Skin epidermis (tissue), 12 donors: ENCODE results near the gene WFDC12.
A peak's percentile ranks its signal among the peaks of the same experiment; 100 is the strongest.
"Not testable (repeated sequence)": the region's sequence is repeated elsewhere in the genome, so short reads cannot be mapped to it uniquely, and the experiment has no call there.

Experiments
- H3K27ac ChIP-seq, 21 experiments: fragments of 200-600 bp; sonication (generic) in 11 of 21; one replicate each; pipeline ENCODE4 v1.5.0; 2020; ENCODE audit warnings: mild to moderate bottlenecking in 3 of 21, inconsistent platforms in 2 of 21, moderate library complexity in 2 of 21
- H3K4me3 ChIP-seq, 7 experiments: fragments of 200-600 bp; sonication (generic) in 2 of 7; one replicate each; pipeline ENCODE4 v1.5.0; 2020; ENCODE audit warnings: inconsistent platforms in 2 of 7, mild to moderate bottlenecking in 2 of 7, moderate library complexity in 1 of 7

WFDC12 gene

GRCh38 chr20:45124365-45124764, at the start of gene WFDC12:
TSS of gene WFDC12 (minus strand) at chr20:45124465. CDS start at chr20:45124447, 18 bp downstream.
- Histone ChIP-seq H3K4me3 (no peak within 1 kb of the TSS), H3K27ac (no peak within 1 kb of the TSS)

DNA sequence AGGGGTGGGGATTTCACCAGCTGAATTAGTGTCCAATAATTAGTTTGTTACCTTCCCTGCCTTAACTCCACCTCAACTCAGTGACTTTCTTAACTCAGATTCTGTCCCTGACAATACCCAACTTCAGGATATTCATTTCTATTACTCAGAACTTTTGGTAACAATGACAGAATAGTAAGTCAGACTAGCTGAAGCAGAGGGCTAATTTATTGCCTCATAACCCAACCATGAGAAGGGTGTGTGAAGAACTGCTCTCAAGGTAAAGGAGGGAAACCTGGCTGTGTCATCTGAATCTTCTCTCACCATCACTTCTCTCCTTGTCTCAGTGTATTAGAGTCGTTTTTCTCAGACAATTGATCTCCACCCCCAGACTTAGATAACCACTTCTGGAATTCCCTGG, 49.3 kb upstream of the WFDC12 start:
- H3K27ac ChIP-seq, result no peak overlapping the region
- H3K4me3 ChIP-seq, result no peak overlapping the region

DNA sequence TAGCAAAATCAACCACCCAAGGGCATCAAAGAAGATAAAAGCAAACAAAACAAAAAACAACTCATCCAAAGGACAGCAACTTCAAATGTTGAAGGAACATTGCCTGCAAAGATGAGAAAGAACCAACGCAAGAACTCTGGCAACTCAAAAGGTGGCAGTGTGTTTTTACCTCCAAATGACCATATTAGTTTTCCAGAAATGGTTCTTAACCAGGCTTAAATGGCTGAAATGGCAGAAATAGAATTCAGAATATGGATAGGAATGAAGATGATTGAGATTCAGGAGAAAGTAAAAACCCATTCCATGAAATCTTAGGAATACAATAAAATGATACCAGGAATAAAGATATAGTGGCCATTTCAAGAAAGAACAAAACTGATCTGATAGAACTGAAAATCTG, 40.6 kb upstream of the WFDC12 start:
- H3K4me3 ChIP-seq, result no peak overlapping the region
- no peak overlapping the region for H3K27ac ChIP-seq

DNA sequence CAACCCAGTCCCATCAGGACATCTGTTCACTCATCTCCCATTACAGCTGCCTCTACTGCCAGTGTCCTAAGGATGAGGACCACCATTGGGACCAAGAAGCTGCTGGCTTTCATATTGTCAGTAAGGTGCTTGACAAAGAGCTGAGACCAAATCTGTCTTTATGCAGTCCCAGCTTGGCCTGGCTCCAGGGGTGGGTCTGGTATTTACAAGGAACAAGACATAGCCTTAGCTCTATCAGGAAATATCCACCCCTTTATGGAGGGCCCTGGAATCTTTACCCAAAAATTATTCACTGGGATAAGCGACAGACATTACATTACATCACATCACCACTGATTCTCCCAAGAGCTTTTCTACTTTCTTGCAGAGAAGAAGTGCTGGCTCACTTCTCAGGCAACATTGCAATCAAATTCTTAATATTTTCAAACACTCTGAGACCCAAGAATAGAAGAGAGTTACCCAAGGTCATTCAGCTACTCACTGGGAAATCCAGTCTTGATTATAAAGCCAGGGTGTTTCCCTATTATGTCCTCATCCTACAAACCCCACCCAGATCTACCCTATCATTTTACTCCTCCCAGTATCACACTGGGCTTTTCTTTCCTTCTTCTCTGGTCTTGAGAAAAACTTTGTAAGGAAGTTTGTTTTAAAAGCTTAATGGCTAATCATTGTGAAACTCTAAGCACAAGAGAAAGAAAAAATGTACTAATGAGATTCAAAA, 39.0 kb upstream of the WFDC12 start:
- no peak overlapping the region for H3K27ac ChIP-seq
- H3K4me3 ChIP-seq, result no peak overlapping the region

DNA sequence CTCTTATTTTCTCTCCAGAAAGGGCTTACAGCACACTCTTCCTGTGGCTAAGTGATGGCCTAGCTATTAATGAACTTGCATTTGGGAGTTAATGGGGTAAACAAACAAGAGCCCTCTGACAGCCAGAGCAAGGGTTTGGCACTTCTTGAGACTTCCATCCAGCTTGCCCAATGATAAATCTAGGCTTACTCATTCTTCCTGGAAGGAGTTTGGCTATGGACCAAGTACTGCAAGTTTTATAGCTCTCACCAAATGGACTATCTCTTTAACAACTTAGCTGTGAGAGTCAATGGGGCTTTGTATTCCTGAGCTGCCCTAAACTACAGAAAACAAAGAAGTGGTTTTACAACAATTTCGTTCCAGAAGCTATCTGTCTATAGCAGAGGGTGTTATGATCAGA, 33.7 kb upstream of the WFDC12 start:
- peak overlapping the region in 4 of 21 experiments; percentile 4 to 44 (median 23) for H3K27ac ChIP-seq
- no peak overlapping the region for H3K4me3 ChIP-seq

- H3K27ac ChIP-seq, result no peak overlapping the region
- no peak overlapping the region for H3K4me3 ChIP-seq
Observed at GRCh38 chr20:45156713-45157112, 32.4 kb upstream of the WFDC12 start.

DNA sequence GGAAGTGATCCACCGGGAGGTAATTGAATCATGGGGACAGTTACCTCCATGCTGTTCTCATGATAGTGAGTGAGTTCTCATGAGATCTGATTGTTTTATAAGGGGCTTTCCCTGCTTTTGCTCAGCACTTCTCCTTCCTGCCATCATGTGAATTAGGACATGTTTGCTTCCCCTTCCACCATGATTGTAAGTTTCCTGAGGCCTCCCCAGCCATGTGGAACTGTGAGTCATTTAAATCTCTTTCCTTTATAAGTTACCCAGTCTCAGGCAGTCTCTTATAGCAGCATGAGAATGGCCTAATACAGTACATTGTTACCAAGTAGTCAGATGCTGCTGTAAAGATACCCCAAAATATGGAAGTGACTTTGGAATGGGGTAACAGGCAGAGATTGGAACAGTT, 30.5 kb upstream of the WFDC12 start:
- not testable (repeated sequence) for H3K27ac ChIP-seq, H3K4me3 ChIP-seq

DNA sequence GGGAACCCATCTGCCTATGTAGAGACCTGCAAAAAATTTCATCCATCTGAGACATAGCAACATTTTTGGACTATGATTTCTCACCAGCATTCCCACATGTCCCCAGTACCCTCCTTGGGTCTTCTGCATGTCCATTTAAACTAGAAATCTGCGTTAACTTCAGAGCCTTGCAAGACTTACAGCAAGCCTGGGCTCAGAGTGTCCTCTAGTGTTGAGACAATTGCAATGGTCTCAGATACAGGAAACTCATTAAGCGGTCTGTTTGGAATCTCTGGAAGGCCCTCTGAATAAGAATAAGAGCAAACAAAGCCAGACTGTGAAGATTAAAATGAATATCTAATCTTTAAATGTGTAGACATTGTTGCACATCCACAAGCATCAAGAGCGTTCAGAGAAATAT, 29.9 kb upstream of the WFDC12 start:
- Histone ChIP-seq H3K4me3 (no peak overlapping the region), H3K27ac (peak overlapping the region in 1 of 21 experiments; percentile 1)

DNA sequence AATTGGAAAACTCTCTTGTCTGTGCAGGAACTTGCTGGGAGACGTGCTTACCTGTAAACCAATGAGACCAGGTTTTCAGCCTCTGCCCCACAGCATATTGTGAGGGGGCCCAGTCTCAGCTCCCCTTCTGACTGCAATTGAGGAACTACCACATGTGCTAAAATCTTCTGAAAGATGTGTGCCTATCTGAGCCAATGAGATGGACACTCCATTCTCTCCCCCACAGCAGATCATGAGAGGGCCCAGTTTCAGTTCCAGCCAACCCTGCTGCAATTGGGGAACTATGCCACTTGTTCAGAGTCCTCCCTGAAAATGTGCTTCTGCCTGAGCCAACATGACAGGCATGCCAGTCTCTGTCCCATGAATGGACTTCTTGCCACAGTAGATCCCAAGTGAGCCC, 29.5 kb upstream of the WFDC12 start:
- Histone ChIP-seq H3K4me3 (no peak overlapping the region), H3K27ac (peak overlapping the region in 1 of 21 experiments; percentile 1)

DNA sequence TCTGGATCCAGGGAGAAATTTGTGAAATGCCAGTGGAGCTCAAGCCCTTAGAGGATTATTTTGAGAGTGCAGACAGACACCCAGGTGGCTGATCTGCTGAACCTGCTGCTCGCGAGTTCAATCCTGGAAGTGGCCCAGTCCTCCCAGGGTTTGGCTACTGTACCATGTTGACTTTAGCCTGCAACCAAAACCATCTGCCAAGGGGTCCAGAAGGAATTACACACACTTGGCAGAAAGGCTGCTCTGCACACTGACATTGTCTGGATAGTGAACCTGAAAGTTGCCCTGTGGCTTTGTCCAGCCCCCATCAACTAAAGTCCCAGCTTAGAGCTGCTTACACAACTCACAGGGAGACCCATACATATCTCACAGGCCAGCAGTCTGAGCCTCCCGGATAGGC, 28.9 kb upstream of the WFDC12 start:
- Histone ChIP-seq H3K27ac (no peak overlapping the region), H3K4me3 (no peak overlapping the region)

- no peak overlapping the region for H3K4me3 ChIP-seq
- no peak overlapping the region for H3K27ac ChIP-seq
Observed at GRCh38 chr20:45152405-45152804, 28.1 kb upstream of the WFDC12 start.

- H3K4me3 ChIP-seq, result no peak overlapping the region
Observed at GRCh38 chr20:45149062-45149461, 24.8 kb upstream of the WFDC12 start.

DNA sequence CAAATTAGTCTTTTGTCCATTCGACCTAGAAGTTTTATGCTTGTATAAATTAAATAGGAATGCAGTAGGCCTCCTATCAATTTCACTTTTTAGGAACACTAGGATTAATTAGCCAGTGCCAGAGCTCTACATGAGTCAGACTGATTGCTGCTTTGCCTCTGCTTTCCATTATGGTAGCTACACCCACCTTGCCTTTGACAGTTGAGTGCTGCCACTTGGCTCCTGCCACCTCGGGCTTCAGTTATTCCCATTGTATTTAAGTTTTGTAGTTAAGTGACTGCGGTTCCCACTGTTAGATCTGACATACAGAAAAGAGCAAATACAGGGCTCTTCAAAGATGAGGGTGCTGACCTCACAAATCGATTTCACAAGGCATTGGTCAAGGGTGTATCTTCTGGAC, 16.6 kb upstream of the WFDC12 start:
- H3K4me3 ChIP-seq, result no peak overlapping the region
- no peak overlapping the region for H3K27ac ChIP-seq

More at GRCh38 chr20:45149062-45149461, 24.8 kb upstream of the WFDC12 start:
- no peak overlapping the region for H3K27ac ChIP-seq

DNA sequence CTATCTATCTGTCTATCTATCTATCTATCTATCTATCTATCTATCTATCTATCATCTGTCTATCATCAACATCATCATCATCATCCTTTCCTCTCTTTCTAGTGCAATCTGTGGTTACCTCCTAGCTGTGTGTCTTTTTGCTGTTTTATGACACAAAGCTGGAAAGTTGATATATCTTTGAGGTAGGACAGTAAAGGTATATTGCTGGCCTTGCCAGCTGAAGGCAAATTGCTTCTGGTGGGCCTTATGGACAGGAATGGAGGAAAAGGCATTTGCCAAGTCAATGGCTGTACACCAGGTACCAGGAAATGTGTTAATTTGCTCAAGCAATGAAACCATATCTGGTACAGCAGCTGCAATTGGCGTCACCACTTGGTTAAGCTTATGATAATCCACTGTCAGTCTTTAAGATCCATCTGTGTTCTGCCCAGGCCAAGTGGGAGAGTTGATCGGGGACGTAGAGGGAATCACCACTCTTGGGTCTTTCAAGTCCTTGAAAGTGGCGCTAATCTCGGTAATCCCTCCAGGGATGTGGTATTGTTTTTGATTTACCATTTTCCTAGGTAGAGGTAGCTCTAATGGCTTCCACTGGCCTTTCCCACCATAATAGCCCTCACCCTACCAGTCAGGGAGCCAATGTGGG, 15.6 kb upstream of the WFDC12 start:
- H3K4me3 ChIP-seq, H3K27ac ChIP-seq: not testable (repeated sequence)

DNA sequence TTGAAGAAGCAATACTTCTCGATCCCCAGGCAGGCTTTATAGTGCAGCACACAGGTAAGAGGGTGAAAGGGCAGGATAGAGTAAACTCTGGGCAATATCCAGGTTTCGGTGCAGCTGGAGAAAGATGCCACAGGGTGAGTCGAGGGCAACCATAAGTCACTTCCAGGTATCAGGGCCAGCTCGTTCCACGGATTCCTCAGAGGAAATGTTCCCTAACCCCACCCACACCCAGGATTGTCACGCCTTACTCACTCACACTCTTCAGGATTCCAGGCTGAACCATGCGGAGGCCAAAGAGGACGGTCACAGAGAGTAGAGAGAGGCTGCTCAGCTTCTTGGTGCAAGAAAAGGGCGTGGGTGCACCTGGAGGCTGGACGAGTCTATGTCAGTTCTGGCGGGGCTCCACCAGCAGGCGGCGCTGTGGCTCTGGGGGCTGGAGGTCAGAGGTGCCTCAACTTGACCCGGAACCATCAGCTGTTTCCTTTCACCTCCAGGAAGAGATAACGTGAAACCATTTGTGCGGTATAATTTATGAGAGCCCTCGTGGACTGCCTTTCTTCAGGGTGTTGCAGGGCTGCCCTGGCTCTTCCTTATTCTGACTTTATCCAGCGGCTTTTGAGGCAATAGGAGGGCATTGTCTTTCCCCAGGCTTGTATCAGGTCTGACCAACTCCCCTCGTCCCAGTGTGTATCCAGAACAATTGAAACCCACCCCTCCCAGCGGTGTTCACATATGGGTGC, 14.5 kb upstream of the WFDC12 start:
- Histone ChIP-seq H3K27ac (no peak overlapping the region), H3K4me3 (no peak overlapping the region)

GRCh38 chr20:45136911-45137310, 12.6 kb upstream of the WFDC12 start:
- Histone ChIP-seq H3K4me3 (no peak overlapping the region), H3K27ac (no peak overlapping the region)

GRCh38 chr20:45128099-45128498, 3.8 kb upstream of the WFDC12 start:
- H3K4me3 ChIP-seq, result no peak overlapping the region
- no peak overlapping the region for H3K27ac ChIP-seq

DNA sequence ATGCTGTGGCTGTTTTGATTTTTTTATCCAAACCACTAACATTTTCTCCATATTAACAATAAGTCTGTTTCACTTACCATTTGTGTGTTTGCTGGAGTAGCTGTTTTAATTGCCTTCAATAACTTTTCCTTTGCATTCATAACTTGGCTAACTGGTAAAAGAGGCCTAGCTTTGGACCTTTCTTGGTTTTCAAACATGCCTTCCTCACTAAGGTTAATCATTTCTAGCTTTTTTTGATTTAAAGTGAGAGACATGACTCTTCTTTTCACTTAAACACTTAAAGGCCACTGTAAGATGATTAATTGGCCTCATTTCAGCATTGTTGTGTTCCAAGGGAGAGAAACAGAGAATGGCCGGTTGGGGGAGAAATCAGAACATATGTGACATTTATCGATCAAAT, 2.9 kb downstream of the WFDC12 start:
- no peak overlapping the region for H3K27ac ChIP-seq
- H3K4me3 ChIP-seq, result no peak overlapping the region

DNA sequence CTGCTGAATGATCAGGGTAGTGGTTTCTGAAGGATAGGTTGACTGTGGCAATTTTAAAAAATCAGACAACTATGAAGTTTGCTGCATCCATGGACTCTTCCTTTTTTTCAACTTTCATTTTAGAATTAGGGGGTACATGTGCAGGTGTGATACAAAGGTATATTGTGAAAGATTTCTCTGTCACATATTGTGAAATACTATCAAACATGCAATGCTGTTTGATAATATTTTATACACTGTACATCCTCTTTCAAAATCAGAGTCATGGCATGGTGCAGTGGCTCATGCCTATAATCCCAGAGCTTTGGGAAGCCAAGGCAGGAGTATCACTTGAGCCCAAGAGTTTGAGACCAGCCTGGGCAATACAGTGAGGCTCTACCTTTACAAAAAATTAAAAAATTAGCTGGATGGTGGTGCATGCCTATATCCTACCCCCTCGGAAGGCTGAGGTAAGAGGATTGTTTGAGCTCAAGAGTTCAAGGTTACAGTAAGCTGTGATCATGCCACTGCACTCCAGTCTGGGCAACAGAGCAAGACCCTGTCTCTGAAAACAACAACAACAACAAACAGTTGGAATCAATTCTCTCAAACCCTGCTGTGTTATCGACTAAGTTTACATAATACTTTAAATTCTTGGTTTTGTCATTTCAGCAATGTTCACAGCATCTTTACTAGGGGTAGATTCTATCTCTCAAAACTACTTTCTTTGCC, 4.6 kb downstream of the WFDC12 start:
- H3K4me3 ChIP-seq, result no peak overlapping the region
- no peak overlapping the region for H3K27ac ChIP-seq

- H3K27ac ChIP-seq, result no peak overlapping the region
- no peak overlapping the region for H3K4me3 ChIP-seq
Observed at GRCh38 chr20:45118028-45118427, 6.2 kb downstream of the WFDC12 start.
